RWPE1 (cell line): Measurements from ENCODE around the gene SLC22A14.

Source experiments
- CTCF ChIA-PET: fragments of 350-600 bp; sonication (Branson Sonifier 250); formaldehyde crosslinking; extraction: SDS; loops from one replicate; lab custom pipeline; 2021; lab: Yijun Ruan, JAX
- POLR2A ChIA-PET: fragments of 400-600 bp; formaldehyde crosslinking; extraction: SDS; loops from one replicate; lab custom pipeline; 2020; ENCODE audit warnings: antibody characterized with exemption; ENCODE audit not compliant: low non-redundant PET; lab: Yijun Ruan, JAX
- DNase-seq: peaks from one replicate; pipeline ENCODE4 v3.0.0; 2012; ENCODE audit warnings: low spot score
- H3K27ac ChIP-seq: fragments of 450-650 bp; 2 replicates; pipeline ENCODE4 v1.5.1; 2017
- TF ChIP-seq, protein P1 (sequence below): fragments of 450-650 bp; conservative IDR thresholded peaks from 2 replicates; pipeline ENCODE4 v1.5.1; 2017; ENCODE audit warnings: low read depth, mild to moderate bottlenecking

The SLC22A14 gene

DNA sequence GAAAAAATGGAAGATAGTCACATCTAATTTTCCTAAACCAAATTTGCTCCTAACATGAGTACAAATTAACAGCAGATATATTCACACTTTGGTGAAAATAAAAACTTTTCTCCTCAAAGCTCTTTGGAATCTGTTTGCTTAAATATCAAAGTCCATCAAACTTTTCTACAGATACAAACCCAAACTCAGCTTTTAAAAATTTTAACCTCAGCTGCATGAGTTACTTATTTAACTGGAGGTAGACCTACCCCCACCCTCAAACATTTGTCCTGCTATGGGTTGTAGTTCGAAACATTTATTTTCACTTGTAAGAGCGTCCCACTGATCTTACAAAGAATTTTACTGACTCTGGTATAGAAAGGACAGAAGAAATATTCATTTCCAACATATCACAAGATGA is 55.6 kb downstream of the SLC22A14 start:
- DNase-seq, result no peak
- POLR2A ChIA-PET, result no interaction called here
- no peak overlapping the region for H3K27ac ChIP-seq
- CTCF ChIA-PET, result no interaction called here
- TF ChIP-seq, protein P1, sequence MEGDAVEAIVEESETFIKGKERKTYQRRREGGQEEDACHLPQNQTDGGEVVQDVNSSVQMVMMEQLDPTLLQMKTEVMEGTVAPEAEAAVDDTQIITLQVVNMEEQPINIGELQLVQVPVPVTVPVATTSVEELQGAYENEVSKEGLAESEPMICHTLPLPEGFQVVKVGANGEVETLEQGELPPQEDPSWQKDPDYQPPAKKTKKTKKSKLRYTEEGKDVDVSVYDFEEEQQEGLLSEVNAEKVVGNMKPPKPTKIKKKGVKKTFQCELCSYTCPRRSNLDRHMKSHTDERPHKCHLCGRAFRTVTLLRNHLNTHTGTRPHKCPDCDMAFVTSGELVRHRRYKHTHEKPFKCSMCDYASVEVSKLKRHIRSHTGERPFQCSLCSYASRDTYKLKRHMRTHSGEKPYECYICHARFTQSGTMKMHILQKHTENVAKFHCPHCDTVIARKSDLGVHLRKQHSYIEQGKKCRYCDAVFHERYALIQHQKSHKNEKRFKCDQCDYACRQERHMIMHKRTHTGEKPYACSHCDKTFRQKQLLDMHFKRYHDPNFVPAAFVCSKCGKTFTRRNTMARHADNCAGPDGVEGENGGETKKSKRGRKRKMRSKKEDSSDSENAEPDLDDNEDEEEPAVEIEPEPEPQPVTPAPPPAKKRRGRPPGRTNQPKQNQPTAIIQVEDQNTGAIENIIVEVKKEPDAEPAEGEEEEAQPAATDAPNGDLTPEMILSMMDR, result no peak

DNA sequence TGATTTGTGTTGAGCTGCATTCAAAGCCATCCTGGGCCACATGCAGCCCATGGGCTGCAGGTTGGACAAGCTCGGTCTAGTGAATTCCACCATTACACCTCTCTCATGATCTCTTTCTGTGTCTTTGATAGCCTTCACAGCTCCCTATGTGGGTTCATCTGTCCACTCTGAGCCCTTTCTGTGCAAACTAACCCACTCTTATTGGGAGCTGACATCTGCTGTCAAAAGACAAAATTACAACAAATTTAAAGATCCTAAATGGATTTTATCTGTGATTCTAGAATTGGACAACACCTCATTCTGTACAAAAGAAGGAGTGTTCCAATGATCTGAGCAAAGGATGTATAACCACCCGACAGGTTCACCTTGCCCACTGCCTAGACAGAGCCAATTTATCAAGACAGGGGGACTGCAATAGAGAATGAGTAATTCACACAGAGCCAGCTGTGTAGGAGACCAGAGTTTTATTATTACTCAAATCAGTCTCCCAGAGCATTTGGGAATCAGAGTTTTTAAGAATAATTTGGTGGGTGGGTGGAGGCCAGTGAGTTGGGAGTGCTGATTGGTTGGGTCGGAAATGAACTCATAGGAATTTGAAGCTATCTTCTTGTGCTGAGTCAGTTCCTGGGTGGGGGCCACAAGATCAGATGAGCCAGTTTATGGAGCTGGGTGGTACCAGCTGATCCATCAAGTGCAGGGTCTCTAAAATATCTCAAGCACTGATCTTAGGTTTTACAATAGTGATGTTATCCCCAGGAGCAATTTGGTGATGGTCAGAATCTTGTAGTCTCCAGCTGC is 61.9 kb downstream of the SLC22A14 start:
- CTCF ChIA-PET, result interaction anchor here (0.7 kb wide), 1 partner anchor 153 kb away, joined by 3 read pairs; no protein-coding TSS in a partner anchor
- TF ChIP-seq, protein P1, result no peak
- DNase-seq, result no peak
- POLR2A ChIA-PET, result no interaction called here
- H3K27ac ChIP-seq, result no peak overlapping the region

DNA sequence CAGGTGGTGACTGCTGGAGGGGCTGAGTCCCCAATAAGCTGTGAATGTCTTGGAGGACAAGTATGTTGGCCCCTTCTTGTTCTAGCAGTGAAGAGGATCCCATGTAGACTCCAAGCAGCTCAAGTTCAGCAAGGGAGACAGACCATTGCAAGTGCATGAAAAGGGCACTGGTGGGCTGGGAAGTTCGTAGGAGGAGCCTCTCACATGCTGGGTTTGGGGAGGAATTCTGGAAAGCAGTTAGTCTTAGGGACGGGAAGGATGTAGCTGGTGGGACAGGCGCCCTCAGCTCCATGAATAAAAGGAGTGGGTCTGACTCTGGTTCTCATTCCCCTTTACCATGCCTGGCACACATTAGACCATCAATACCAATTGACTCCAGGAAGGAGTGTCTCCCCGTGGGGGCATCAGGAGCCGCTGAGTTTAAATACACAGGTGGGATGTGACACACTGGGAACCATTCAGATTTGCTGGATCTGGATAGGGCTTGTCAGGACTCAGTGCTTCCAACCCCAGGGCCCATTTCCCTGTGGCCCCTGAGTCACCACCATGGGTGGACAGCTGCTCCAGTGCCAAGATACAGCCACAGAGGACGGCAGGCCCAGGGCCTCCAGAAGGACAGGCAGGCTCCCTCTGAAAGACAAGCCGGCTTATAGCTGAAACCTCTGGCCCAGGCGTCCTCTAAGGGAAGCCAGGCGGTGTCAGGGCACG is 63.9 kb downstream of the SLC22A14 start:
- CTCF ChIA-PET, result interaction anchor here (0.6 to 2.0 kb wide), 11 partner anchors 9 to 947 kb away, joined by 3 to 9 read pairs (median 4); partner anchors contain the start of genes ACAA1 and EXOG
- H3K27ac ChIP-seq, result peak overlapping the region; percentile 71
- TF ChIP-seq, protein P1, result no peak
- POLR2A ChIA-PET, result no interaction called here
- no peak for DNase-seq

DNA sequence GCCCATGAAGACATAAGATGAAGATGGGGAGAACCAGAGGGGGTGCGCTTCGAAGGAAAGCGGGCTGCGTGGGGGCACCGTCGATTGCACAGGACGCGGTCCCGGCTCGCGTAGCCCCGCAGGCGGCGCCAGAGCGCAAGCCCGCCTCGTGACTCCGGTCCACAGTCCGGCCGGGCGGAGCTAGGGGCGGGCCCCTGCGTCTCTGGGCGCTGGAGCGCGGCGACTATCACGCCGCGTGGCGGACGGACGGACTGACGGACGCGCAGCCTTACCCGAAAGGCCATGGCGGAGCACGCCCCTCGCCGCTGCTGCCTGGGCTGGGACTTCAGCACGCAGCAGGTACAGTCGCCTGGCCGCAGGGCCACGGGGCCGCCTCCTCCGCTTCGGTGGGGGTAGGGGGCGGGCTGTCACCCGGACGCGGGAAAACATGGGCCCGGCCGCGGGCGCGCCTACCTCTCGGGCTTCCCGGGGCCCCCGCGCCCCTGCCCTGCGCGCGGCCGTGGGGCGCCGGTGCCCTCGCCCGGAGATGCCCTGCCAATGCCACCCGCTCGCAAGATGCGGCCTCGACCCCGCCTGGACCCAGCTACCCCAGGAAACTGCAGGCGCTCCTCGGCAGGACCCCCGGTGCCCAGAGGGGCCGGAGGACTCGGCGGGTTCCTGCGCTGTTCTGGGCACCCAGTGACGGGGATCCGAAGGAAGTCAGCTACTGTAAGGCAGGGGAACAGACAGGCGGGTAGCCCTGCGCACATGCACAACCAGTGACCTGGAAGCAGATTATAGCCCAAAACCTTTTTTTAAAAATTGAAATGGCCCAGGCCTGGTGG is 64.7 kb downstream of the SLC22A14 start, which contains the start of gene XYLB:
Gene XYLB (plus strand): TSS at position 199 of the 824 bp plus-strand sequence. CDS start 84 bp downstream, at position 283.
- POLR2A ChIA-PET, result no interaction called here
- peak within 1 kb of the TSS; percentile 71 for H3K27ac ChIP-seq
- DNase-seq, result peak; percentile 84
- CTCF ChIA-PET, result interaction anchor here (0.6 to 2.0 kb wide), 7 partner anchors 9 to 149 kb away, joined by 3 to 9 read pairs (median 4); partner anchors contain the start of gene EXOG
- TF ChIP-seq, protein P1, result peak; percentile 94

DNA sequence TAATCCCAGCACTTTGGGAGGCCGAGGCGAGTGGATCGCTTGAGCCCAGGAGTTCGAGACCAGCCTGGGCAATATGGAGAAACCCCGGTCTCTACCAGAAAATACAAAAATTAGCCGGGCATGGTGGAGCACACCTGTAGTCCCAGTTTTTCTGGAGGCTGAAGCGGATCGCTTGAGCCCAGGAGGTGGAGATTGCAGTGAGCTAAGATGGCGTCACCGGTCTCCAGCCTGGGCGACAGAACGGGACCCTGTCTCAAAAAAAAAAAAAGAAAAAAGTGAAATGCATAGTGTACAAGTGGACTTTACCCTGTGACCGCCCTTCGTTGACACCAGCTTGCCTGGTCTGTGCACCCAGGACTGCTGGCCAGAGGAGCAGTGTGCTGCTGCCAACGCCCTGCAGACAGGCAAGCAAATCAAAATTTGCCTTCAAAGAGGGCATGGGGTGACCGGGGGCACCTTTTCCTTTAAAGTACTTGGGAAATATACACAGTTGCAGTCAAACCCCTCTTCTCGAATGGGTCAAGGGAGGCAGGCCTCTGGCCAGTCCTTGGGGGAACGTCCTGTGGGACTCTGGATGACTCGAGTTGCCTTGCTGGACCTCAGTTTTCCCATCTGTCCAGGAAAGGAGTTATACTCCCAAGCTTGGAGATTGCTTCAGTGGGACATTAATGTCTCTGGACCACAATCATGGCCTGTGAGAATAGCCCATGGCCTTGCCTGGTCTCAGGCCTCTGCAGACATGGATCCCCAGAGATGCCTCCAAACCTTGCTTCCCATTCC is 65.5 kb downstream of the SLC22A14 start:
- TF ChIP-seq, protein P1, result no peak
- peak overlapping the region; percentile 71 for H3K27ac ChIP-seq
- ChIA-PET CTCF (interaction anchor here (0.6 kb wide), 1 partner anchor 36 kb away, joined by 4 read pairs; no protein-coding TSS in a partner anchor), POLR2A (no interaction called here)
- no peak for DNase-seq
